ENCODE data around the gene GAREM1. TPM values are rescaled to one million over a fixed set of nuclear protein-coding genes. Genes with fewer than 3 reads are reported as not detected.

Gene GAREM1
- total RNA-seq, 1 experiment from 2014 or later, result 11.1 TPM

DNA sequence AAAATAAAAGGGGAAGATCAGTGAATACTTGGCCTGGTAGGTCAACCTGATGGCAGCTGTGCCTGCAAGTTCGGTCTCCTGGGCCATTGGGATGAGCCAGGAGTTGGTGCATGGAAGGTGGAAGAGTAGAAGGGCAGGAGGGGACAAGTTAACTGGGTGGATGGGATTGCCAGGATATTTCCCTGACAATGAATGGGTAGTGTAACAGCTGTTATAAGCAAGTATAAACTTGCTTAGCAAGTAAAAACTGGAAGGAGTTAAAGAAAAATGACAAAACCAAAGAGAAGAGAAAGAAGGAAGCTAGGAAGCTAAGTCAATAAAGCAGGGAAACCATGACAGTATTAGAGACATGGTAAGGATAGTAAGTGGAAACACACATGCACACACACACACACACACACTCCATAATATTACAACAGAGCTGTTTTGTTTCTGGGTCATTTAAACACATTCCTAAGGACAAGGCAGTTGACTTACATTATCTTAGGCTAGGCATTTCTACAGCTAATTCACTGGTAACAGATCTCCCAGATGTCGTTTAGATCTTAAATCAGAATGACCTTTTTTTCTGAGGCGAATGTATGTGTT is 251.2 kb downstream of the GAREM1 start:
- Histone ChIP-seq H3K4me1 (ENCODE audit: control insufficient read depth in 1 of 2, insufficient read depth in 2 of 2, low read length in 2 of 2) (no peaks in the 10 kb centered on the region), H3K9ac (ENCODE audit: low read length) (no peak overlapping the region), H3K9me2 (ENCODE audit: insufficient read depth) (no peaks in the 10 kb centered on the region), H3K4me2 (ENCODE audit: low read length) (no peak overlapping the region), H4K20me1 (ENCODE audit: insufficient read depth) (no peaks in the 10 kb centered on the region), H3K4me3 (replicated peaks in 1 of 2; ENCODE audit: low read depth in 1 of 2, low read length in 2 of 2) (no peak overlapping the region), H3K36me3 (ENCODE audit: control insufficient read depth in 1 of 2, insufficient read depth in 2 of 2, low read length in 2 of 2) (no peaks in the 10 kb centered on the region), H3K27ac (ENCODE audit: low read depth, low read length) (no peak overlapping the region), H3K27me3 (ENCODE audit: insufficient read depth, low read length) (no peaks in the 10 kb centered on the region), H3K9me3 (ENCODE audit: control insufficient read depth in 1 of 2, insufficient read depth in 1 of 2, low read depth in 1 of 2, low read length in 2 of 2) (no peaks in the 10 kb centered on the region), H3K79me2 (ENCODE audit: insufficient read depth, low read length) (no peaks in the 10 kb centered on the region), H2AFZ (ENCODE audit: low read depth, low read length, poor library complexity, severe bottlenecking) (no peak overlapping the region)
- BruUV-seq (replicated peaks), result no TSS peak
- DNase-seq (ENCODE audit: low read depth, low spot score) (no peak), ATAC-seq (no peak)
- TF ChIP-seq EGR1 (IDR thresholded peaks at IDR 0.05; ENCODE audit: low read depth) (no peak), POLR2AphosphoS5 (IDR thresholded peaks at IDR 0.05; ENCODE audit: low read depth, low read length) (no peak), CBX3 (IDR thresholded peaks at IDR 0.05; ENCODE audit: low read depth) (no peak), YY1 (IDR thresholded peaks at IDR 0.05; ENCODE audit: extremely low read depth, insufficient replicate concordance, low read depth, low read length) (no peak), ZFX (IDR thresholded peaks at IDR 0.05) (no peak), SRF (IDR thresholded peaks at IDR 0.05; ENCODE audit: low read depth) (no peak)
- TF ChIP-seq, protein P1, sequence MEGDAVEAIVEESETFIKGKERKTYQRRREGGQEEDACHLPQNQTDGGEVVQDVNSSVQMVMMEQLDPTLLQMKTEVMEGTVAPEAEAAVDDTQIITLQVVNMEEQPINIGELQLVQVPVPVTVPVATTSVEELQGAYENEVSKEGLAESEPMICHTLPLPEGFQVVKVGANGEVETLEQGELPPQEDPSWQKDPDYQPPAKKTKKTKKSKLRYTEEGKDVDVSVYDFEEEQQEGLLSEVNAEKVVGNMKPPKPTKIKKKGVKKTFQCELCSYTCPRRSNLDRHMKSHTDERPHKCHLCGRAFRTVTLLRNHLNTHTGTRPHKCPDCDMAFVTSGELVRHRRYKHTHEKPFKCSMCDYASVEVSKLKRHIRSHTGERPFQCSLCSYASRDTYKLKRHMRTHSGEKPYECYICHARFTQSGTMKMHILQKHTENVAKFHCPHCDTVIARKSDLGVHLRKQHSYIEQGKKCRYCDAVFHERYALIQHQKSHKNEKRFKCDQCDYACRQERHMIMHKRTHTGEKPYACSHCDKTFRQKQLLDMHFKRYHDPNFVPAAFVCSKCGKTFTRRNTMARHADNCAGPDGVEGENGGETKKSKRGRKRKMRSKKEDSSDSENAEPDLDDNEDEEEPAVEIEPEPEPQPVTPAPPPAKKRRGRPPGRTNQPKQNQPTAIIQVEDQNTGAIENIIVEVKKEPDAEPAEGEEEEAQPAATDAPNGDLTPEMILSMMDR (IDR thresholded peaks at IDR 0.05 in 2 of 3, conservative IDR thresholded peaks at IDR 0.05 in 1 of 3; ENCODE audit: borderline replicate concordance in 1 of 3, insufficient read depth in 1 of 3, low read depth in 2 of 3, low read length in 2 of 3), result no peak
- intact Hi-C loops (cut with micrococcal nuclease), result no loop called here
- RAD21 ChIA-PET (ENCODE audit: low non-redundant PET in 1 of 2, low total read pairs in 2 of 2, uncharacterized antibody in 2 of 2, unreplicated experiment in 2 of 2), result no interaction called here
- POLR2A ChIA-PET, result interaction anchor here (1.2 kb wide), 1 partner anchor 10 kb away, joined by 3 read pairs; no protein-coding TSS in a partner anchor
- CTCF ChIA-PET, result no interaction called here

DNA sequence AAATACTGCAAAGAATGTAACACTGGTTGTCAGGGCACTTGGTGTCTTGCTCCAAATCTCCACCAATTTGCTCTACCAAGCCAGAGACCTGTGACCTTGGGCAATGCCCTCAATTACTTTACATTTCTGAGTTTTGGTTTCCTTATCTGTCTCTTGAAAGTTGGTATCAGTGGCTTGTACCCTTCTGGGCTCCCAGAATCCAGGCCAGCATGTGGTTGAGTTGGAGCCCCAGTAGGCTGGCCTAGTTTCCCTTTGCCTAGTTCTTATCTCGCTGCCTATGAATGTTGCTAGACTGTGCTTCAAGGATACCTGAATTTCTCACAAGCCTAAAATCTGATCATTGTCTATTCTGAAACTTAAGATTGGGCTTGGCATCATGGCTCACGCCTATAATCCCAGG is 254.3 kb downstream of the GAREM1 start:
- Histone ChIP-seq H3K27me3 (ENCODE audit: insufficient read depth, low read length) (no peaks in the 10 kb centered on the region), H3K36me3 (ENCODE audit: control insufficient read depth in 1 of 2, insufficient read depth in 2 of 2, low read length in 2 of 2) (no peaks in the 10 kb centered on the region), H3K4me3 (replicated peaks in 1 of 2; ENCODE audit: low read depth in 1 of 2, low read length in 2 of 2) (no peak overlapping the region), H3K9ac (ENCODE audit: low read length) (no peak overlapping the region), H4K20me1 (ENCODE audit: insufficient read depth) (no peaks in the 10 kb centered on the region), H3K79me2 (ENCODE audit: insufficient read depth, low read length) (no peaks in the 10 kb centered on the region), H3K9me2 (ENCODE audit: insufficient read depth) (no peaks in the 10 kb centered on the region), H3K4me2 (ENCODE audit: low read length) (no peak overlapping the region), H3K9me3 (ENCODE audit: control insufficient read depth in 1 of 2, insufficient read depth in 1 of 2, low read depth in 1 of 2, low read length in 2 of 2) (no peaks in the 10 kb centered on the region), H2AFZ (ENCODE audit: low read depth, low read length, poor library complexity, severe bottlenecking) (no peak overlapping the region), H3K27ac (ENCODE audit: low read depth, low read length) (no peak overlapping the region), H3K4me1 (ENCODE audit: control insufficient read depth in 1 of 2, insufficient read depth in 2 of 2, low read length in 2 of 2) (no peaks in the 10 kb centered on the region)
- ChIA-PET CTCF (no interaction called here), POLR2A (no interaction called here), RAD21 (ENCODE audit: low non-redundant PET in 1 of 2, low total read pairs in 2 of 2, uncharacterized antibody in 2 of 2, unreplicated experiment in 2 of 2) (no interaction called here)
- DNase-seq (ENCODE audit: low read depth, low spot score) (no peak), ATAC-seq (no peak)
- BruUV-seq (replicated peaks), result no TSS peak
- intact Hi-C loops (cut with micrococcal nuclease), result no loop called here
- TF ChIP-seq SP1 (IDR thresholded peaks at IDR 0.05; ENCODE audit: low read depth), result no peak
- no peak for TF ChIP-seq YY1 (IDR thresholded peaks at IDR 0.05; ENCODE audit: extremely low read depth, insufficient replicate concordance, low read depth, low read length)
- no peak for TF ChIP-seq SRF (IDR thresholded peaks at IDR 0.05; ENCODE audit: low read depth)
- no peak for TF ChIP-seq CEBPB (IDR thresholded peaks at IDR 0.05; ENCODE audit: low read depth)
- no peak for TF ChIP-seq EZH2phosphoT487 (IDR thresholded peaks at IDR 0.05; ENCODE audit: borderline replicate concordance)

Data from HCT116 (cell line).